HepG2 (cell line): ENCODE measurements around the gene BIRC7. TPM values are rescaled to one million over a fixed set of nuclear protein-coding genes. Genes with fewer than 3 reads are reported as not detected.

Source experiments
- AGO1 ChIP-seq: fragments of 200-400 bp; formaldehyde crosslinking; IDR thresholded peaks from 2 replicates; pipeline ENCODE4 v1.6.1; 2017; ENCODE audit warnings: mild to moderate bottlenecking, low read depth, low read length, moderate library complexity; ENCODE audit not compliant: poor library complexity, severe bottlenecking
- BATF2 ChIP-seq: sonication (generic); formaldehyde crosslinking; IDR thresholded peaks from 2 replicates; pipeline ENCODE4 v1.8.0; 2022; ENCODE audit warnings: mild to moderate bottlenecking, missing genetic modification reagents, moderate library complexity
- EZH2 ChIP-seq: conservative IDR thresholded peaks from 2 replicates; pipeline ENCODE4 v1.6.1; 2012; ENCODE audit warnings: mild to moderate bottlenecking, low read depth, low read length, moderate library complexity
- HNF1B ChIP-seq: sonication (generic); formaldehyde crosslinking; IDR thresholded peaks from 2 replicates; pipeline ENCODE4 v1.5.1; 2020; ENCODE audit warnings: mild to moderate bottlenecking, moderate library complexity, missing genetic modification reagents
- HOXA7 ChIP-seq: sonication (generic); formaldehyde crosslinking; IDR thresholded peaks from 2 replicates; pipeline ENCODE4 v1.8.1; 2022; ENCODE audit warnings: mild to moderate bottlenecking, missing genetic modification reagents, moderate library complexity
- KLF11 ChIP-seq: IDR thresholded peaks from 2 replicates; pipeline ENCODE4 v1.6.1; 2016; ENCODE audit warnings: missing compliant biosample characterization
- PRPF4 ChIP-seq: fragments of 200-400 bp; formaldehyde crosslinking; IDR thresholded peaks from 2 replicates; pipeline ENCODE4 v1.6.1; 2016; ENCODE audit warnings: low read length, low read depth; ENCODE audit not compliant: poor library complexity, severe bottlenecking
- RARG ChIP-seq: sonication (generic); formaldehyde crosslinking; IDR thresholded peaks from 2 replicates; pipeline ENCODE4 v1.4.0; 2020; ENCODE audit warnings: low read depth, mild to moderate bottlenecking, missing genetic modification reagents
- SIN3B ChIP-seq: fragments of 150-350 bp; IDR thresholded peaks from 2 replicates; pipeline ENCODE4 v1.6.1; 2014; ENCODE audit warnings: low read length
- TBX2 ChIP-seq: sonication (generic); formaldehyde crosslinking; IDR thresholded peaks from 2 replicates; pipeline ENCODE4 v1.5.0; 2020; ENCODE audit warnings: missing genetic modification reagents, mild to moderate bottlenecking, borderline replicate concordance
- USF2 ChIP-seq, 2 experiments: sonication (generic) in 1 of 2; formaldehyde crosslinking in 1 of 2; IDR thresholded peaks; 2 replicates each; pipeline versions ENCODE4 v1.5.1 to v1.6.1; 2011 to 2020; ENCODE audit warnings: borderline replicate concordance in 1 of 2, low read depth in 1 of 2, low read length in 1 of 2, mild to moderate bottlenecking in 1 of 2, missing genetic modification reagents in 1 of 2, moderate library complexity in 1 of 2
- ZKSCAN5 ChIP-seq: sonication (generic); formaldehyde crosslinking; IDR thresholded peaks from 2 replicates; pipeline ENCODE4 v1.5.1; 2020; ENCODE audit warnings: mild to moderate bottlenecking, missing genetic modification reagents
- ZMYM2 ChIP-seq: sonication (generic); formaldehyde crosslinking; IDR thresholded peaks from 2 replicates; pipeline ENCODE4 v1.8.0; 2022; ENCODE audit warnings: mild to moderate bottlenecking, missing genetic modification reagents
- ZNF276 ChIP-seq: sonication (generic); formaldehyde crosslinking; IDR thresholded peaks from 2 replicates; pipeline ENCODE4 v1.4.0; 2020; ENCODE audit warnings: mild to moderate bottlenecking, low read depth, missing genetic modification reagents
- ZNF574 ChIP-seq: sonication (generic); formaldehyde crosslinking; IDR thresholded peaks from 2 replicates; pipeline ENCODE4 v1.4.0; 2020; ENCODE audit warnings: missing genetic modification reagents
- ZNF589 ChIP-seq: sonication (generic); formaldehyde crosslinking; conservative IDR thresholded peaks from 2 replicates; pipeline ENCODE4 v1.8.0; 2022; ENCODE audit warnings: mild to moderate bottlenecking, moderate library complexity, missing genetic modification reagents
- ZNF598 ChIP-seq: sonication (generic); formaldehyde crosslinking; IDR thresholded peaks from 2 replicates; pipeline ENCODE4 v1.5.1; 2020; ENCODE audit warnings: mild to moderate bottlenecking, missing genetic modification reagents, borderline replicate concordance
- polyA plus RNA-seq, 8 experiments: library from polyadenylated mRNA; depleted of rRNA in 3 of 8; stranded (reverse) in 7 of 8; unstranded in 1 of 8; fragments of >200 nt; fragmentation: Illumina TruSeq in 4 of 8; extraction: Trizol in 4 of 8; gene quantifications; 2 replicates each; pipeline versions ENCODE4 v1.2.1 to v1.2.3, GENCODE V29; 2011 to 2016; ENCODE audit warnings: low read depth in 4 of 8, missing spikeins in 1 of 8, mixed read lengths in 1 of 8; ENCODE audit not compliant: insufficient read depth in 1 of 8
- total RNA-seq, 5 experiments: library from RNA; depleted of rRNA; stranded (reverse); fragments of >200 nt; fragmentation: Illumina TruSeq; extraction: Trizol; gene quantifications; 2 replicates each; pipeline ENCODE4 v1.2.3, GENCODE V29; 2016; ENCODE audit warnings: low read depth in 1 of 5

BIRC7 gene
- total and polyA plus RNA-seq, 2 of the 13 experiments (the other 11 are each of a cell fraction or from before 2014, with no cell fraction given), result 0.27 to 5.1 TPM

GRCh38 chr20:63215101-63216040 is 20.3 kb upstream of the BIRC7 start (continued):
- TF ChIP-seq ZNF276 (CRISPR knock-in tag) (no peak; the same call in 1 of the 2 replicates), HNF1B (no peak; the same call in 1 of the 2 replicates), TBX2 (CRISPR knock-in tag) (peak; percentile 32), ZNF598 (CRISPR knock-in tag) (0 out of 2 replicates have a peak, but pooled peaks have one; percentile 19), ZKSCAN5 (CRISPR knock-in tag) (no peak), ZNF589 (CRISPR knock-in tag) (no peak), USF2 (IDR thresholded peaks at IDR 0.05; ENCODE audit: low read depth, low read length) (no peak), USF2 (CRISPR knock-in tag; IDR thresholded peaks at IDR 0.05; ENCODE audit: borderline replicate concordance) (no peak; the same call in 1 of the 2 replicates), SIN3B (peak; percentile 22; the same call in 1 of the 2 replicates), PRPF4 (no peak), HOXA7 (CRISPR knock-in tag) (no peak), BATF2 (CRISPR knock-in tag) (no peak), RARG (CRISPR knock-in tag) (no peak), EZH2 (no peak), ZNF574 (no peak; the same call in 1 of the 2 replicates), AGO1 (no peak), KLF11 (CRISPR knock-in tag) (no peak), ZMYM2 (CRISPR knock-in tag) (no peak)
